Thyroid gland (tissue), 4 donors: ENCODE measurements around the gene HHIP.

Source experiments
- CTCF ChIP-seq, 6 experiments: fragments of 200-600 bp in 3 of 6; fragments of 450-650 bp in 3 of 6; sonication (generic) in 3 of 6; IDR thresholded peaks; one replicate each; pipeline ENCODE4 v1.5.1; 2016 to 2019; ENCODE audit warnings: antibody characterized with exemption in 6 of 6, mild to moderate bottlenecking in 2 of 6, inconsistent platforms in 1 of 6, moderate library complexity in 1 of 6
- POLR2A ChIP-seq, 2 donors: fragments of 450-650 bp; IDR thresholded peaks; one replicate each; pipeline ENCODE4 v1.6.1; 2017; ENCODE audit warnings: antibody characterized with exemption in 2 of 2, mild to moderate bottlenecking in 2 of 2, moderate library complexity in 1 of 2

- TF ChIP-seq CTCF (IDR thresholded peaks at IDR 0.05) = no peak
- no peak for TF ChIP-seq POLR2A (IDR thresholded peaks at IDR 0.05)
Observed at GRCh38 chr4:144685911-144686310, 40.0 kb downstream of the HHIP start.
